Glomerular visceral epithelial cell (primary cell): Measurements from ENCODE around the gene STK4.

Experiments
- DNase-seq: peaks from one replicate; pipeline ENCODE4 v3.0.0-alpha.2; 2016; ENCODE audit errors: extremely low spot score

The STK4 gene

GRCh38 chr20:45028424-45029136 lies 62.3 kb downstream of the STK4 start:
- DNase-seq, result no peak

DNA sequence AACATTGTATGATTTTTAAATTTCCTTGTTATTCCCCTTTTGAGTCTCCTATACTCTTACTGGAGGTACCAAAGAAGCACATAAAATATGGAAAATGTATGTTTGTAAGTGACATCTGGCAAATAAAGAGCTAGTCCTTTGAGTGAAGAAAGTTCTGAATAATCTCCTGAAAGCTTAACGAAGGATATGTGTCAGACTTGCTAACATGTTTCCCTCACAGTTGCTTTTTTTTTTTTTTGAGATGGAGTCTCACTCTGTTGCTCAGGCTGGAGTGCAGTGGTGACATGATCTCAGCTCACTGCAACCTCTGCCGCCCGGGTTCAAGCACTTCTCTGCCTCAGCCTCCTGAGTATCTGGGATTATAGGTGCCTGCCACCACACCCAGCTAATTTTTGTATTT lies 63.6 kb downstream of the STK4 start:
- DNase-seq, result no peak

DNA sequence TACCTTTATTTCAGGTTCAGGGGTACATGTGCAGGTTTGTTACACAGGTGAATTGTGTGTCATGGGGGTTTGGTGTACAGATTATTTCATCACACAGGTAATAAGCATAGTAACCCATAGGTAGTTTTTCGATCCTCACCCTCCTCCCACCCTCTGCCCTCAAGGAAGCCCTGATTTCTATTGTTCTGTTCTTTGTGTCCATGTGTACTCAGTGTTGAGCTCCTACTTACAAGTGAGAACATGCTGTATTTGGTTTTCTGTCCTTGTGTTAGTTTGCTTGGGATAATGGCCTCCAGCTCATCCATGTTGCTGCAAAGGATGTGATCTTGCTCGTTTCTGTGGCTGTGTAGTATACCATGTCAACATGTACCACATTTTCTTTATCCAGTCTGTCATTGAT lies 66.0 kb downstream of the STK4 start:
- DNase-seq, result no peak

DNA sequence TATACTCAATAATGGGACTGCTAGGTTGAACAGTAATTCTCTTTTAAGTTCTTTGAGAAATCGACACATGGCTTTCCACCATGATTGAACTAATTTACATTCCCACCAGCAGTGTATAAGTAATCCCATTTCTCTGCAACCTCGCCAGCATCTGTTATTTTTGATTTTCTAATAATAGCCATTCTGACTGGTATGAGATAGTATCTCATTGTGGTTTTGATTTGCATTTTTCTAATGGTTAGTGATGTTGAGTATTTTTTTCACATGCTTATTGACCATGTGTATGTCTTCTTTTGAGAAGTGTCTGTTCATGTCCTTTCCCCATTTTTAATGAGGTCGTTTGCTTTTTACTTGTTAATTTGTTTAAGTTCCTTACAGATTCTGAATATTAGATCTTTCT lies 66.5 kb downstream of the STK4 start:
- DNase-seq, result no peak

DNA sequence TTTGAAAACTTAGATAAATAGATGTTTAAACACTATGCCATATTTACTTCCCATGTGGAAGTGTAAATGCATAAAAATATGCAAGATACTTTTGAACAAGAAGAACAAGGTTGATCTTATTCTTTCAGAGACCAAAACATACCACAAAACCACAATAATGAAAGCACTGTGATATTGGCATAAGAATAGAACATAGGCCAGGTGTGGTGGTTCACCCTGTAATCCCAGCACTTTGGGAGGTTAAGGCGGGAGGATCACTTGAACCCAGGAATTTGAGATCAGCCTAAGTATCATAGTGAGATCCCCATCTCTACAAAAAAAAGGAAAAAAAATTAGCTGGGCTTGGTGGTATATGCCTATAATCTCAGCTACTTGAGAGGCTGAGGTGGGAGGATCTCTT lies 68.1 kb downstream of the STK4 start:
- DNase-seq, result no peak

DNA sequence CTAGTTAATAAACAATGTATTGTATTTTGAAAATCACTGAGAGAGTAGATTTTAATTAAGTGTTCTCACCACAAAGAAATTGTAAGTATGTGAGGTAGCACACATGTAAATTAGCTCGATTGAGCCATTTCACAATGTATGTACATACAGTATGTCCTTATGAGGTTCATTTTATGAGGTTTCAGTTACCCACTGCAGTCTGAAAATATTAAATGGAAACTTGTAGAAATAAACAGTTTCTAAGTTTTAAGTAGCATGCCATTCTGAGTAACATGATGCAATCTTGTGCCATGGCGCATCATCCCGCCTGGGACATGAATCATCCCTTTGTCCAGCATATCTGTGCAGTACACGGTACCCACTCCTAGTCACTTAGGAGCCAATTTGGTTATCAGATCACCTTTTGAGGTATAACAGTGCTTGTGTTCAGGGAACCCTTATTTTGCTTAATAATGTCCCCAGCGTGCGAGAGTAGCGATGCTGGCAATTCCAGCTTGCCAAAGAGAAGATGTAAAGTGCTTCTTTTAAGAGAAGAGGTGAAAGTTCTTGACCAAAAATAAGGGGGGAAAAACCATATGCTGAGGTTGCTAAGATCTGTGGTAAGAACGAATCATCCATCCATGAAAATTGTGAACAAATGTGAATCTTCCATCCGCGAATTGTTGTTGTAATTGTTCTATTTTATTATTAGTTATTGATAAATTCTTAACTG lies 69.9 kb downstream of the STK4 start:
- DNase-seq, result peak; percentile 41

DNA sequence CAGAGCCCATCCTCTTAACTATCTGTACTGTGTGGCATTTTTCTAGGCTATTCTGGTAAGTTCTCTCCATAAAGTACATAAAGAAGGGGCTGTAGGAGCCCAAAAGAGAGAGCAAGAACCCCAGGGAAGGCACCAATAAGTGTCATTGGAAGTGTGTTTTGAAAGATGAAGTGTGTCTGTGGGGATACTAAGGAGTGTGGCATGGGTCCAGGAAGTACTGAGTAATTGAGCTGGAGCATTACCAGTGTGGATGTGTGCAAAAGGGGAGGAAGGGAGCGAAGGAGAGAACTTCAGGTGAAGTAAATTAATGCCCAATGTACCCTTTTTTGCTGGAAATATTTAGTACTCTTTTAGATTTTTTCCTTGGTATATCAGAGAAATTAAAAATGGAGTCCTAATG lies 70.7 kb downstream of the STK4 start:
- DNase-seq, result no peak

GRCh38 chr20:45037635-45038034 lies 71.3 kb downstream of the STK4 start:
- DNase-seq, result no peak

- DNase-seq, result no peak
Measured at GRCh38 chr20:45038745-45039474, 72.6 kb downstream of the STK4 start.

GRCh38 chr20:45039475-45039820 lies 73.1 kb downstream of the STK4 start:
- DNase-seq, result no peak

DNA sequence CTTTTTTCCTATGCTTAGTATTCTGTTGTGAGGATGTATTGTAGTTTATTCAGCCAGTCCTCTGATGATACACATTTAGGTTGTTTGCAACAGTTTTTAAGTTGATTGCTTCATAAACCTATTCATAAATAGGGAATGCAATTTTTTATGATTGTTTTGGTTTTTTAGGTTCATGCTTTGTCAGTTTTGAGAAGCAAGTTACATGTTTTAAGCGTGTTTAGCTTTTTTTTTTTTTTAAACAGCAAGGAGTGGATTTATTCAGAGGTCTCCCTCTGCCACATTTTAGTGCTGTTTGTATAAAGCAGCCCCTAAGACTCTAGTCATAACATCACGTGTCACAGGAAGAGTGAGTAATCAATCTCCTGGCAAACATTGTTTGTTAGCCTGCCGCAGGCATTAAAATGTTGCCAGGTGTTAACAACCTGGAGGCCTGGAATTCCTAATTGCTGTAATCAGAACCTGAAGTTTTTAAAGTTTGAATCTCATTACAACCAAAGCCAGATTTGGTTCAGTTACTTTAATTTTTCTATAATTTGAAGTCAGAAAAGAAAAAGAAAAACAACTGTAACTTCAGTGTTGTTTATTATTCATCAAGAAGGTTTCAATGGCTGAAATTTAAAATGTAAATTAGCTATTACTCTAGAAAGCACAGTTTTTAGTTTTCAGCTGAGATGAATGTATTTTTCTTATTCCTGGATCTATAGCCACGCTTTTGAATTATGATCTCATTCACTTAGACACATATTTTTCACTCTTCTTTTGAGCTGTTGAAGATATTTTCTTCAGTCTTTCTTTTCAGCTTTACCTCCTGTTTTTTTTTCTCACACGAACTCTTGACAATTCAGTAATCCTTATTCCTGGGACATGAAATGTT lies 75.4 kb downstream of the STK4 start:
- DNase-seq, result peak; percentile 30

DNA sequence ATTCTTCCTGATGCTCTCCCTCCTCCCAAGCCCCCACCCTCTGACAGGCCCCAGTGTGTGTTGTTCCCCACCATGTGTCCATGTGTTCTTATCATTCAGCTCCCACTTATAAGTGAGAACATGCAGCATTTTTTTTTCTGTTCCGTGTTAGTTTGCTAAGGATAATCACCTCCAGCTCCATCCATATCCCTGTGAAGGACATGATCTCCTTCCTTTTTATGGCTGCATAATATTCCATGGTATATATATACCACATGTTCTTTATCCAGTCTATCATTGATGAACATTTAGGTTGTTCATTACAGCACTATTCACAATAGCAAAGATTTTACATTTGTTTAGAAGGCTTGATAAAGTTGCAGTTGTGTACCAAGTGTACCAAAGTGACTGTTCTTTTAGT lies 76.7 kb downstream of the STK4 start:
- no peak for DNase-seq

GRCh38 chr20:45044084-45044573 lies 77.8 kb downstream of the STK4 start:
- peak; percentile 81 for DNase-seq

- DNase-seq, result no peak
Measured at GRCh38 chr20:45044601-45045000, 78.3 kb downstream of the STK4 start.

DNA sequence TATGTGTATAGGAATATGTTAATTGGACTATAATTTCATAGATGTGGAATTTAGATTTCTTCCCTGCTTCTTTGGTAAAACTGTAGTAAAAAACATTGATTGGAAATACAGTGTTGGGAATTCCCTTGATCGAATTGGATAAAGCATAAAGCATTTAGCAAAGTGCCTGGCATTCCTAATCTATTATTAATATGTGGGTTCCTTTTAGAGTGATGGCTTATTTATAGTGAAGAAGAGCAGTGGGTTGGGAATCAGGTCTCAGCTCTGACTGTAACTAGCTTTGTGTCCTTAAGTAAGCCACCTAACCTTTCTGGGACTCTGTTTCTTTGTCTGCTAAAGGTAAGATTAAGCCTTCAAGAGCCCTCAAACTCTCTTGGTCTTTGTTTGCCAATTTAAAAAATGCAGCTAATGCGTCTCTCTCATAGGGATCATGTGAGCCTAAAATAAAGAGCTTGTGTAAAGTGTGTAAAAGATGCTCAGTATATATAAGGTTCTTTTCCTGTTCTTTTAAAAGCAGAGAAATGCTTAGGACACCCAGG lies 81.3 kb downstream of the STK4 start:
- DNase-seq, result no peak

- DNase-seq, result no peak
Measured at GRCh38 chr20:45049438-45049837, 83.1 kb downstream of the STK4 start.

DNA sequence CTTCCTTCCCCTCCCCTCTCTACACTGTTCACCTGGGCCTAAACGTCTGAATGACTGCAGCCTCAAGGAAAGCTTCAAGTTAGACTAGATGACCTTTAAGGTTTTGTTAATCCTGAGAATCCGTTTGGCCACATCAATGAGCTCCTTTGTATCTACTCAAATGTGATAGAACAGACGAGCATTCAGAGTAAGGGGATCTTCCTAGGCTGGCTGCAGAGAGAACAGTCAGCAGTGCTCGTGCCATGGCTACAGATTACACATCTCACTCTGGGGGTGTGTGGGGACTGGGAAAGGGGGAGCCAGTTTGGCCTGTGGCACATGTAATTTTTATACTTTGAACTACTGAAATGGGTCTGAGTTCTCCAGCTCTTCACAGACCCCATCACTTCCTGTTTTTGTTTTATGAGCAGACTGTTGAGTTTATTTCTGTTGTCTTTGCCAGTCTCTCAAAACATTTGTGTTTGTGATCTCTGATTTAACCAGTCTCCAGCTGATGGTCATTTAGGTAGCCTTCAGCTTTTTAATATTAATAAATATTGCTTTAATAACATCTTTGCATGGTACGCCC lies 83.7 kb downstream of the STK4 start:
- no peak for DNase-seq

DNA sequence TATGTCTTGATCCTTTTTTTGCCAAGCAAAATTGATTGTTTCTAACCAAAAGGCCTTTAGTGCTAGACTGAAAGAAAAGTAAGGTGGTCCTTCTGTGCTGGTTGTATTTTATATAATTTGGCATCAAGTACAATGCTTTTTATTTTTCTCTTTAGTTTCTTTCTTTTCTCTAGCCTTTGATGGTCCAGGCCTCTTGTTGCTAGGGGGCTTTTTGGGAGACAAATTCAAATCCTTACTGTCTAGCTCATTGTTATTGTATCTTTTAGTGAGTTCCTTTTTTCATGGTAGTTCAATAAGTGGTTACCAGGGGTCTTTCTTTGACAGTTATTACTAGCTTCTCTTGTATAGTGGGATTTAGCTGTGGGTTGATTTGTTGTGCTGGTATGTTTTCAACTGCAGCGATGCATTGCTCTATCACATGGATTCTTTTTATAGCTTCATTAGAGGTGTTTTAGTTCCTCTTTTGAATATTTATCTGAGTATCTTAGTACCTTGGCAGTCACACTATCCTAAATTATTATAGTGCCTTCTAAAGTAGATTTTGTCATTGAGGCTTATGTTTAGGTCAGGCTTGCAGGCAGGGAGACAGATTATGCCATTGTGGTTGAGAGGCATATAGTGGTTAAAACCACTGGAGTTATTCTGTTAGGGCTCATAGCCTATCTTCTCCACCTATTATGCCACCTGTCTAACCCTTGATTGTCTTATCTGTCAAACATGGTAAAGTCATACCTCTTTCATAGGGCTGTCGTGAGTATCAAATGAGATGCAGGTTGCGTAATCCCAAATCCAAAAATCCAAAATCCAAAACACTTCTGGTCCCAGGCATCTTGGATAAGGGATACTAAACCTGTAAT lies 85.1 kb downstream of the STK4 start:
- DNase-seq, result no peak

GRCh38 chr20:45052698-45053429 lies 86.6 kb downstream of the STK4 start:
- peak; percentile 87 for DNase-seq
